OCI-LY7 (cell line): ENCODE data around the gene RNF25.

Experiments used
- EZH2phosphoT487 ChIP-seq: fragments of 200-600 bp; sonication (generic); IDR thresholded peaks from 2 replicates; pipeline ENCODE4 v1.6.1; 2018; ENCODE audit warnings: low read depth, borderline replicate concordance, mild to moderate bottlenecking, mixed run types, antibody characterized with exemption, low read length, moderate library complexity, mixed read lengths
- TF ChIP-seq, protein P1 (sequence below): fragments of 200-600 bp; sonication (generic); conservative IDR thresholded peaks from 2 replicates; pipeline ENCODE4 v1.5.1; 2014; ENCODE audit warnings: mild to moderate bottlenecking, antibody characterized with exemption, low read length, moderate library complexity, mixed read lengths

DNA sequence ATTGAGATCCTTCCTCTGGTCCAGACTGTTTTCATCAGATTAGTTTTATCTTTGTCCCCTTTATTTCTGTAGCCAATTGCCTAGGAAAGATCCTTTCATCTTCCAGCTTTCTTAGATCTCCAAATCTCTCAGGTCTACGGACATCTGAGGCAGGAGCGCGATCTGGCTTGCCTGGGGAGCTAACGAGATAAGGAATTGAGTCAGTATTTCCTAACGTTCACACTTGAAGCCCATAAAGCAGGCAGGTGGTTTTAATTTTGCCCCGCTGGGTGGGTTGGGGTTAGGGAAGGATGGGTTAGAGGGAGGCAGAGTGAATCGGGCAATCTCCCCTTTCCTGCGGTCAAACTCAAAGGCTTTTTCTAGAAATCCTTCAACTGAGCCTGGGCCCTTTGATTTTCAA is 38.1 kb upstream of the RNF25 start:
- TF ChIP-seq, protein P1, sequence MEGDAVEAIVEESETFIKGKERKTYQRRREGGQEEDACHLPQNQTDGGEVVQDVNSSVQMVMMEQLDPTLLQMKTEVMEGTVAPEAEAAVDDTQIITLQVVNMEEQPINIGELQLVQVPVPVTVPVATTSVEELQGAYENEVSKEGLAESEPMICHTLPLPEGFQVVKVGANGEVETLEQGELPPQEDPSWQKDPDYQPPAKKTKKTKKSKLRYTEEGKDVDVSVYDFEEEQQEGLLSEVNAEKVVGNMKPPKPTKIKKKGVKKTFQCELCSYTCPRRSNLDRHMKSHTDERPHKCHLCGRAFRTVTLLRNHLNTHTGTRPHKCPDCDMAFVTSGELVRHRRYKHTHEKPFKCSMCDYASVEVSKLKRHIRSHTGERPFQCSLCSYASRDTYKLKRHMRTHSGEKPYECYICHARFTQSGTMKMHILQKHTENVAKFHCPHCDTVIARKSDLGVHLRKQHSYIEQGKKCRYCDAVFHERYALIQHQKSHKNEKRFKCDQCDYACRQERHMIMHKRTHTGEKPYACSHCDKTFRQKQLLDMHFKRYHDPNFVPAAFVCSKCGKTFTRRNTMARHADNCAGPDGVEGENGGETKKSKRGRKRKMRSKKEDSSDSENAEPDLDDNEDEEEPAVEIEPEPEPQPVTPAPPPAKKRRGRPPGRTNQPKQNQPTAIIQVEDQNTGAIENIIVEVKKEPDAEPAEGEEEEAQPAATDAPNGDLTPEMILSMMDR, result no peak
- TF ChIP-seq EZH2phosphoT487, result no peak
